NCI-H2107 treated with DMSO at 0.1 percent for 48 hours (cell line): ENCODE results near the gene ITPA.

Experiments used
- DNase-seq: peaks from one replicate; lab custom pipeline; 2025; ENCODE audit not compliant: unreplicated experiment; lab: John Stamatoyannopoulos, UW

Gene ITPA

GRCh38 chr20:3227506-3227905 lies 18.2 kb downstream of the ITPA start:
- DNase-seq: no peak

- no peak for DNase-seq
Observed at GRCh38 chr20:3227936-3228749, 18.8 kb downstream of the ITPA start.

DNA sequence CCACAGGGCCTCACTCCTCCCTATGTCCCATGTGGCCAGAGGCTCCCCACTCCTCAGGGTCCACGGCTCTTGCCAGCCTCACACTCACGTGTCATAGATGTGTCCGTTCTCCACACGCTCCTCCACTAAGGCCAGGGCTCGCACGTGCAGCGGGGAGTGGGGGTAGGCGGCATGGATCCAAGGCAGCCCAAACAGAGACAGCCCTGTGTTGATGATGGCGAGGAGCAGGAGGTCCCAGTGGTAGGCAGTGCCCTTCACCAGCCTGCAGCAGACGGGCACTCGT lies 19.4 kb downstream of the ITPA start:
- no peak for DNase-seq

DNA sequence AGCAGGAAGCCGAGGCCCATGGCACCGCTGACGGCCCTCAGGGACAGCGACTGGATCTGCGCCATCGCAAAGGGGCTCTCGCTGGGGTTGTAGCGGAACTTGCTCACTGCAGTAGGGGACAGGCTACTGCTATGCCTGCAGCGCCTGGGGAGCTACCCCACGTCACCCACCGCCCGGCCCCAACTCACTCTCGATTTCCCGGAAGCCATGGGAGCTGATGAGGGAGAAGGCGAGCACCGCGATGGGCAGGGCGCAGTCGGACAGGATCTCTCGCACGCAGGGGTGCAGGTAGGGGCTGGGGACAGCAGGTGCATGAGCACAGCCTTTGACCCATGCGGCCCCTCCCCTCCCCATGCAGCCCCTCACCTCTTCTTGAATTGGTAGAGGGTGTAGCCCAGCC lies 19.9 kb downstream of the ITPA start:
- DNase-seq: no peak

DNA sequence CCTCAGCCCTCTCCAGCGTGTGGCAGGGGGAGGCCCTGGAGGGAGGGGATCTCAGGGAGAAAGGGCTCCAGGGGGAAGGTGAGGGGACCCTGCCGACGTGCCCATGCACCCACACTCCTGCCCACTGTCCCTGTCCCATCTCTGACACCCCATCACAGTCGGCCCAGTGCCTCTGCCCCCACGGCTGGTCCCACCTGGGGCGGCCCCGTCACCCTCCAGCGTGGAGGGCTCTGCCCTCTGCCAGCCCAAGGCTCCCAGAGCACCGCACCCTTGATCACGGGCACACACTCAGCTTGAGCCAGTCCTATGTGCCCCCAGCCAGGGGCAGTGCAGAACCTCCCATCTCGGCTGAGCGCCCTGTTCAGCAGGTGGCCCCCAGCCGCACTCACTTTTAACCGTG lies 20.5 kb downstream of the ITPA start:
- DNase-seq: no peak

- DNase-seq: no peak
Observed at GRCh38 chr20:3231116-3231515, 21.8 kb downstream of the ITPA start.

DNA sequence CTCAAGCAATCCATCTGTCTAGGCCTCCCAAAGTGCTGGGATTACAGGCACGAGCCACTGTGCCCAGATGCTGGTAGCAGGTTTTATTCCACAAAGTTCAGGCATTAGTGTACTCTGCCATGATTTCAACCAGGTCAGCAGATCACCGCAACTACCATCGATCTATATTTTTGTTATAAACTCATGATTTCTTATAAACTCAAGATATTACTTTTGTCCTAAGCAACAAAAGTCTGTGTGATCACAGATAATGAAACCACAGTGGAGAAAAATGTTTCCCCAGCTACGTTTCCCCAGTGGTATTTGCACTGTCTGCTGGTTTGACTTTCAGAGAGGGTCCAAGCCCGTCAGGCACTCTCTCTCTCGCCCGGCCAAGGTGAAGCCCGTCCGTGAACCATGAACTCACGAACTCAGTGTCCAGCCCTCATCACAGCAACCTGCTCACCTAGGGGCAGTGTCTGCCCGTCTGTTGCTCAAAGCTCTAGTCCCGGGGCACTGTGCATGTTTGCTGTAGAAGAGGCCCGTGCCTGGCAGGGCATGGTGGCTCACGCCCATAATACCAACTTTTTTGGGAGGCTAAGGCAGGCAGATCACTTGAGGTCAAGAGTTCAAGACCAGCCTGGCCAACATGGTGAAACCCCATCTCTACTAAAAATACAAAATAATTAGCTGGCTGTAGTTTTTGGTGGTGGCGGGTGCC lies 22.7 kb downstream of the ITPA start:
- no peak for DNase-seq

DNA sequence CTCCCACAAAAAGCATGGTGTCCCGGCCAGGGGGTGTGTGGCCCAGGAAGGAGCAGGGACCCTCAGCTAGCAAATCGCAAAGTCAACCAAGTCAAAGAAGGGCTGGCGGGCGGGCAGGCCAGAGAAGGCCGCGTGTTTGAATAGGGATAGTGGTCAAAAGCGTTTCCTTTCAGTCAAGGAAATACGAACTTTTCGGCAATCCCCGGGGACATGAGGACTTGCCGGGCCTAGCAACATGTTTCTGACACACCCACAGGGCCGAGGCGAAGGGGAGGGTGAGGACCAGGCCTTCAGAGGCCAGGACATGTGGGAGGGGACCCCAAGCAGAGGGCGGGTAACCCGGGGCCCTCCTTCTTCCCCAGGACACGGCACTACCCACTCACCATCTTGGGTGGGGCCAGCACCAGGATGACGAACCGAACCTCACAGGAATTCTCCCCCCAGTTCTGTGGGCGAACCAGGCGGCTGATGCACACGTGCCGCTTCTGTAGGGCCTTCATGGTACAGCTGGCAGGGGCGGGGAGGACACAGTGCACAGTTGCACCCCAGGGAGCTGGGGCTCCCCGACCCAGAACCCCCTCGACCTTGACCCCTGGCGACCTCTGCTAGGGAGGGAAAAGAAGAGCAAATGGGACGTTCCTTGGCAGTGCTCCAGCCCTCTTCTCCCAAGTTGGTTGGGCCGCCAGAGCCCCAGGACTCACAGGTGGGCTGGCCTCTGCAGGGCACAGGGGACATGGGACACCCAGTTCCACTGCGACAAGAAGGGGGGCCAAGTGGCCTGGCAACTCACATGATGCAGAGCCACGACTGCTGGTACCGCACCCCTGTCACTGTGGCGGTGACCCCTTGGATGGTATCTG lies 24.1 kb downstream of the ITPA start:
- DNase-seq: no peak

- DNase-seq: no peak
Observed at GRCh38 chr20:3233991-3234498, 24.7 kb downstream of the ITPA start.

DNA sequence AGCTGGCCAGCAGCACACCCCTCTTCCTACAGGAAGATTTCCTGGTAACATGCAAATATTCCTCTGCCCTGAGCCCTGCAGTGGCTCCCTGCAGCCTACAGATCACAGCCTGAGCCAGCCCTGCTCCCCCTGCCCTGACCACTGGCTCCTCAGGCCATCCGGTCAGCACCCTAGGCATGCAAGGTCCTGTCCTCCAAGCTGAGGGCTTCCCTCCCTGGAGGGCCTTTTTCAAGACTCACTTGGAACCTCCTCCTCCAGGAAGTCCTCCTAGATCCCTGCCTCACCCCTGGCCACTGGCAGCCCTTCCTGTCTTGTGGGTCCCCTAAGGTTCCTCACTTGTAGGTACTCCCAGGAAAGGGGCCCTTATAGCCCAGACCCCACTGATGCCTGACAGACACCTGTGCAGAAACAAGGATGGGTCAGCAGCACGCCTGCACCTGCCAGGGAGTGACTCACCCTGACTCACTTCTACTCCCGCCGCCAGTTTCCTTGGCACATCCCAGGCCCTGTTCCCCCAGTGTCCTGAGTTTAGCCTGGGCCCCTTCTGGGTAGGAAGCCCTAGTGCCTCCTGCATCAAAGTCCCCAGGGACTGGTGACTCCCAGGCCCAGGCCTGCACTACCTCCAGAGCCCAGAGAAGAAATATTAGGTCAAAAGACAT lies 26.5 kb downstream of the ITPA start:
- no peak for DNase-seq

GRCh38 chr20:3237011-3237957 lies 28.0 kb downstream of the ITPA start:
- no peak for DNase-seq

DNA sequence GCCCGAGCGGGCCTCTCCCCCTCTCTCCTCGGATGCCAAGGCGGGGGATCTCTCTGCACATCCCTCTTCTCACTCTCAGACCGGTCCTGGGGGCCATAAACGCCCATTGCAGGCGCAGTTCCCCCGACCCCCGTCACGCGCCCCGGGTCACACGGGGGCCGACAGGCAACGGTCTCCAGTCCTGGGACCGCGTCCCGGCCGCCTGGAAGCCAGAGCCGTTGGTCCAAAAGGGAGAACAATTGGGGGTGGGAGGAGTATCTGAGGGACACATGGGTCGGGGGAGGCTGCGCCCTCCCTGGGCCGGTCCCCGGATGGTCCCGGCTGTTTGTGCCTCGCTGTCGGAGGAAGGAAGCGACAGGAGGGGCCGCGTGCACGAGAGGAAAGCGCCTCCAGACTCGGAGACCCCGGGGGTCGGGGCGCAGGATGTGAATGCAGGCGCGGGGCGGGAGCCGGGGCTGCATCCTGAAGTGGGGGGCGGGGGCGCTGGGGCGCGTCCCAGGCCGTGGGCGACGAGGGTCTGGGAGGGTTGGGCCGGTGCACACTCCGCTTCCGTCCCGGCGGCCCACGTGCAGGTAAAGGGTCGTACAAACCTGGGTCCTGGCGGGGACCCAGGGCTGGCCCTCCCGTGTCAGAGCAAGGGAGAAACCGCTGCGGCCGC lies 28.8 kb downstream of the ITPA start:
- no peak for DNase-seq

GRCh38 chr20:3238616-3239025 lies 29.3 kb downstream of the ITPA start:
- DNase-seq: no peak

GRCh38 chr20:3239026-3239866 lies 29.9 kb downstream of the ITPA start, which contains the start of gene SLC4A11:
TSS of gene SLC4A11 (minus strand) at chr20:3239190. CDS start at chr20:3239137, 53 bp downstream.
- DNase-seq: no peak

DNA sequence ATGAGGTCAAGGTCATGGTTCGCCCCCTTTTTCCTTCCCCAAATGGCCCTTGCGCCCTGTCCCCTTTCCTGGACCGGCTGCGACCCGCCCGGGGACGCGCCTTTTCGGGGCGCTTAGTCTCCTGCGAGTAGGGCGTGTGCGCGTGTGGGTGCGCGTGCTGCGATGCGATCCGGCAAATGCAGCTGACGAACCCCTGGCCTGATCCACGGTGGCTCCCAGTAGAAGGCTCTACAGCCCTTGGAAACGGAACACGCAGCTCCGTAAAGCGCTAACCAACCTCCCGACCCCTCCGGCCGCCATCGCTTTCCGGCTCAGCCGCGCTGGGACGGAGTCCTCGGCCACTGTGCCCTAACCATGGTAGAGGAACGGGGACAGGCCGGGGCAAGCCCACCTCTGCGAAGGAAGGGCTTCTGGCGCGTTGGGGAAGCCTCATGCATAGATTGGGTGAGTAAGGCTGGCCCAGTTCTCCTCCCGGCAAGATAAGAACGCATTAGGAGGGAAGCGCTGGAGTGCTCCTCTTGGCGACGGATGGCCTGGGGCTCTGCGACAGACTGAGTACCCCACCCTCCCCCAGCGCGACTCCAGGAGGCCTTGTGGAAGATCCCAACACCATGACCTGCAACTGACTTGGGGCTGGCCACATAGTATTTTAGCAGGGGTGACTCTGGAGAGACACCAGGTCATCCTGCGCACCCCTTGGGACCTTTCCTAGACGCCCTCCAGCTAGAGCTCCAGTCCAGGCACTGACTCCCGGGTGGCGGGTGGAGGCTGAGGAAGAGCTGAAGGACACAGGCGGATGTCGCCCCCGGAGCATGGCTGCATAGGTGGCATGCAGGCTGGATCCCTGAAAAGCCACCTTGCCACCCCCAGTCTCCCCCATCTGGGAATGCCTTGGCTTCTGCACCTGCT lies 30.8 kb downstream of the ITPA start:
- DNase-seq: no peak

- no peak for DNase-seq
Observed at GRCh38 chr20:3240776-3241363, 31.6 kb downstream of the ITPA start.

DNA sequence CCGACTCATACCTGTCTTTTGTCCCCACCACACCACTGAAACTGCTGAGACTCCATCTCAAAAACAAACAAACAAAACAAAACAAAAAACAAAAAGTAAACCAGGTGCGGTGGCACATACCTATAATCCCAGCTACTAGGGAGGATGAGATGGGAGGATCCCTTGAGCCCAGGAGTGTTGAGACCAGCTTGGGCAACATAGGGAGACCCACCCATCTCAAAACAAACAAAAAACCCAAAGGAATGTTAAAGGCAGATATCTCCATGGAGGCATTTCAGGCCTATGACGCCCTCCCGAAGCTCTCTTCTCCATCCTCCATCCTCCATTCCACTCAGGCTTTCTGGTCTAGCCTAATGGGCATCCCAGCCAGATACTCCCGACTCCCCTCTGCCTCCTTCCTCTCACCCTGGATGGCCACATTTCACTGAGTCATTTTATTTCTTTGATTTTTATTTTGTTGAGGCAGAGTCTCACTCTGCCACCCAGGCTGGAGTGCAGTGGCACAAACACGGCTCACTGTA lies 32.9 kb downstream of the ITPA start:
- DNase-seq: no peak
